ENCODE data around the gene IER5L. TPM values are rescaled to one million over a fixed set of nuclear protein-coding genes. Genes with fewer than 3 reads are reported as not detected.

IER5L gene
- total and polyA plus RNA-seq, 5 donors from 2014 or later = 2.7 TPM; not detected in 4

GRCh38 chr9:129185402-129185801 lies 7.3 kb upstream of the IER5L start:
- ATAC-seq (ENCODE audit: low read depth in 2 of 2) (no peak), DNase-seq (no peak)
- Mint-ChIP-seq H3K4me1 (peaks cover 0 to 8% (median under 1%) of the 10 kb centered on the region in 4 donors), H3K4me3 (no peak overlapping the region), H3K36me3 (no peaks in the 10 kb centered on the region), H3K9me3 (no peaks in the 10 kb centered on the region), H3K27ac (no peak overlapping the region), H3K27me3 (no peaks in the 10 kb centered on the region)
- Histone ChIP-seq H3K4me3 (ENCODE audit: low read depth, low read length) (no peak overlapping the region), H3K27me3 (ENCODE audit: control insufficient read depth, insufficient read depth, low read length) (no peaks in the 10 kb centered on the region), H3K4me1 (ENCODE audit: control insufficient read depth, insufficient read depth, low read length, poor library complexity, severe bottlenecking) (no peaks in the 10 kb centered on the region), H3K36me3 (ENCODE audit: control insufficient read depth, insufficient read depth, low read length) (no peaks in the 10 kb centered on the region), H3K9me3 (ENCODE audit: control insufficient read depth in 2 of 2, low read length in 2 of 2) (no peaks in the 10 kb centered on the region), H3K27ac (ENCODE audit: insufficient read depth, low read length, poor library complexity, severe bottlenecking) (no peak overlapping the region)

GRCh38 chr9:129184596-129185122 lies 6.6 kb upstream of the IER5L start:
- no peak for DNase-seq
- no peak for ATAC-seq (ENCODE audit: low read depth in 2 of 2)
- no peak overlapping the region for H3K4me3 Mint-ChIP-seq
- peaks cover 0 to 8% (median under 1%) of the 10 kb centered on the region in 4 donors for H3K4me1 Mint-ChIP-seq
- H3K27ac Mint-ChIP-seq = no peak overlapping the region
- H3K9me3 ChIP-seq (ENCODE audit: control insufficient read depth in 2 of 2, low read length in 2 of 2) = no peaks in the 10 kb centered on the region
- no peaks in the 10 kb centered on the region for H3K36me3 Mint-ChIP-seq
- no peaks in the 10 kb centered on the region for H3K36me3 ChIP-seq (ENCODE audit: control insufficient read depth, insufficient read depth, low read length)
- H3K4me3 ChIP-seq (ENCODE audit: low read depth, low read length) = no peak overlapping the region
- H3K27me3 Mint-ChIP-seq = peaks cover 5% of the 10 kb centered on the region
- no peak overlapping the region for H3K27ac ChIP-seq (ENCODE audit: insufficient read depth, low read length, poor library complexity, severe bottlenecking)
- no peaks in the 10 kb centered on the region for H3K9me3 Mint-ChIP-seq
- H3K4me1 ChIP-seq (ENCODE audit: control insufficient read depth, insufficient read depth, low read length, poor library complexity, severe bottlenecking) = no peaks in the 10 kb centered on the region
- H3K27me3 ChIP-seq (ENCODE audit: control insufficient read depth, insufficient read depth, low read length) = no peaks in the 10 kb centered on the region

GRCh38 chr9:129184219-129184524 lies 6.1 kb upstream of the IER5L start:
- H3K4me3 Mint-ChIP-seq = no peak overlapping the region
- Histone ChIP-seq H3K36me3 (ENCODE audit: control insufficient read depth, insufficient read depth, low read length) (no peaks in the 10 kb centered on the region), H3K27me3 (ENCODE audit: control insufficient read depth, insufficient read depth, low read length) (no peaks in the 10 kb centered on the region), H3K4me1 (ENCODE audit: control insufficient read depth, insufficient read depth, low read length, poor library complexity, severe bottlenecking) (no peaks in the 10 kb centered on the region), H3K9me3 (ENCODE audit: control insufficient read depth in 2 of 2, low read length in 2 of 2) (no peaks in the 10 kb centered on the region), H3K4me3 (ENCODE audit: low read depth, low read length) (no peak overlapping the region), H3K27ac (ENCODE audit: insufficient read depth, low read length, poor library complexity, severe bottlenecking) (no peak overlapping the region)
- no peaks in the 10 kb centered on the region for H3K36me3 Mint-ChIP-seq
- no peak for ATAC-seq (ENCODE audit: low read depth in 2 of 2)
- H3K4me1 Mint-ChIP-seq = peaks cover 0 to 8% (median under 1%) of the 10 kb centered on the region in 4 donors
- no peak overlapping the region for H3K27ac Mint-ChIP-seq
- no peak for DNase-seq
- peaks cover 5% of the 10 kb centered on the region for H3K27me3 Mint-ChIP-seq
- H3K9me3 Mint-ChIP-seq = no peaks in the 10 kb centered on the region

GRCh38 chr9:129183495-129184218 lies 5.6 kb upstream of the IER5L start:
- H3K27me3 Mint-ChIP-seq = peaks cover 5% of the 10 kb centered on the region
- Histone ChIP-seq H3K4me1 (ENCODE audit: control insufficient read depth, insufficient read depth, low read length, poor library complexity, severe bottlenecking) (peaks cover 2% of the 10 kb centered on the region), H3K36me3 (ENCODE audit: control insufficient read depth, insufficient read depth, low read length) (no peaks in the 10 kb centered on the region), H3K4me3 (ENCODE audit: low read depth, low read length) (no peak overlapping the region), H3K27ac (ENCODE audit: insufficient read depth, low read length, poor library complexity, severe bottlenecking) (no peak overlapping the region), H3K9me3 (ENCODE audit: control insufficient read depth in 2 of 2, low read length in 2 of 2) (no peaks in the 10 kb centered on the region), H3K27me3 (ENCODE audit: control insufficient read depth, insufficient read depth, low read length) (no peaks in the 10 kb centered on the region)
- no peaks in the 10 kb centered on the region for H3K9me3 Mint-ChIP-seq
- H3K36me3 Mint-ChIP-seq = no peaks in the 10 kb centered on the region
- peaks cover 0 to 9% (median under 1%) of the 10 kb centered on the region in 4 donors for H3K4me1 Mint-ChIP-seq
- no peak for ATAC-seq (ENCODE audit: low read depth in 2 of 2)
- no peak overlapping the region for H3K27ac Mint-ChIP-seq
- no peak overlapping the region for H3K4me3 Mint-ChIP-seq
- DNase-seq = no peak

GRCh38 chr9:129182625-129183494 lies 4.8 kb upstream of the IER5L start:
- Histone ChIP-seq H3K27me3 (ENCODE audit: control insufficient read depth, insufficient read depth, low read length) (no peaks in the 10 kb centered on the region), H3K27ac (ENCODE audit: insufficient read depth, low read length, poor library complexity, severe bottlenecking) (no peak overlapping the region), H3K36me3 (ENCODE audit: control insufficient read depth, insufficient read depth, low read length) (no peaks in the 10 kb centered on the region), H3K9me3 (ENCODE audit: control insufficient read depth in 2 of 2, low read length in 2 of 2) (no peaks in the 10 kb centered on the region), H3K4me3 (ENCODE audit: low read depth, low read length) (no peak overlapping the region), H3K4me1 (ENCODE audit: control insufficient read depth, insufficient read depth, low read length, poor library complexity, severe bottlenecking) (peaks cover 7% of the 10 kb centered on the region)
- Mint-ChIP-seq H3K36me3 (no peaks in the 10 kb centered on the region), H3K4me3 (no peak overlapping the region), H3K27me3 (peaks cover 5% of the 10 kb centered on the region), H3K4me1 (peaks cover 0 to 9% (median under 1%) of the 10 kb centered on the region in 4 donors), H3K9me3 (no peaks in the 10 kb centered on the region), H3K27ac (no peak overlapping the region)
- DNase-seq = no peak
- no peak for ATAC-seq (ENCODE audit: low read depth in 2 of 2)

GRCh38 chr9:129182122-129182521 lies 4.1 kb upstream of the IER5L start:
- H3K4me3 Mint-ChIP-seq = no peak overlapping the region
- Histone ChIP-seq H3K27ac (ENCODE audit: insufficient read depth, low read length, poor library complexity, severe bottlenecking) (no peak overlapping the region), H3K4me1 (ENCODE audit: control insufficient read depth, insufficient read depth, low read length, poor library complexity, severe bottlenecking) (peaks cover 7% of the 10 kb centered on the region), H3K9me3 (ENCODE audit: control insufficient read depth in 2 of 2, low read length in 2 of 2) (no peaks in the 10 kb centered on the region), H3K4me3 (ENCODE audit: low read depth, low read length) (no peak overlapping the region), H3K27me3 (ENCODE audit: control insufficient read depth, insufficient read depth, low read length) (no peaks in the 10 kb centered on the region), H3K36me3 (ENCODE audit: control insufficient read depth, insufficient read depth, low read length) (no peaks in the 10 kb centered on the region)
- ATAC-seq (ENCODE audit: low read depth in 2 of 2) = no peak
- peaks cover 5% of the 10 kb centered on the region for H3K27me3 Mint-ChIP-seq
- DNase-seq = no peak
- H3K4me1 Mint-ChIP-seq = peaks cover 0 to 9% (median under 1%) of the 10 kb centered on the region in 4 donors
- H3K36me3 Mint-ChIP-seq = no peaks in the 10 kb centered on the region
- no peak overlapping the region for H3K27ac Mint-ChIP-seq
- no peaks in the 10 kb centered on the region for H3K9me3 Mint-ChIP-seq

GRCh38 chr9:129181246-129181645 lies 3.2 kb upstream of the IER5L start:
- Mint-ChIP-seq H3K36me3 (no peaks in the 10 kb centered on the region), H3K4me1 (peaks cover 0 to 9% (median under 1%) of the 10 kb centered on the region in 4 donors), H3K27me3 (peaks cover 5% of the 10 kb centered on the region), H3K27ac (no peak overlapping the region), H3K9me3 (no peaks in the 10 kb centered on the region), H3K4me3 (no peak overlapping the region)
- no peak for DNase-seq
- Histone ChIP-seq H3K27ac (ENCODE audit: insufficient read depth, low read length, poor library complexity, severe bottlenecking) (no peak overlapping the region), H3K9me3 (ENCODE audit: control insufficient read depth in 2 of 2, low read length in 2 of 2) (no peaks in the 10 kb centered on the region), H3K36me3 (ENCODE audit: control insufficient read depth, insufficient read depth, low read length) (no peaks in the 10 kb centered on the region), H3K4me1 (ENCODE audit: control insufficient read depth, insufficient read depth, low read length, poor library complexity, severe bottlenecking) (peaks cover 16% of the 10 kb centered on the region), H3K4me3 (ENCODE audit: low read depth, low read length) (no peak overlapping the region), H3K27me3 (ENCODE audit: control insufficient read depth, insufficient read depth, low read length) (no peaks in the 10 kb centered on the region)
- ATAC-seq (ENCODE audit: low read depth in 2 of 2) = no peak

Measured in CD4-positive, CD25-positive, alpha-beta regulatory T cell (primary cell).